ENCODE results near the gene FDXACB1.

DNA sequence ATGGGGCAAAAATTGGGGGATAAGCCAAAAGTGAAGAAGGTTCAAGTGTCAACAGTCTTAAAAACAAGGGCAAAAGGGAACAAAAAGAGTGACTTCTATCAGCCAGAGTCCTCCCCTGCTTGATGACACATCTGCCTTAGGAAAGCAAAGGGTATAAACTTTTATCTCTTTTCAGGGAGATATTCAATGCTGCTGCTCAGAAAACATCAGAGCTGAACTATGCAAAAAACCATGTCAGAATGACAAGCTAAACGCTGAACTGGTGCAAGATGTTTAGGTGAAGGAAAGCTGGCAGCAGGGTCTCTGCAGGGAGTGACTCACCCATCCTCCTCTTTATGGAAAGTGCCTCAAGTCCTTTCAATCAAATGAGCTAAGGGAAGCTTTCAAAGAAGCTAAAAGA is 32.3 kb downstream of the FDXACB1 start:
- TF ChIP-seq, protein P1, sequence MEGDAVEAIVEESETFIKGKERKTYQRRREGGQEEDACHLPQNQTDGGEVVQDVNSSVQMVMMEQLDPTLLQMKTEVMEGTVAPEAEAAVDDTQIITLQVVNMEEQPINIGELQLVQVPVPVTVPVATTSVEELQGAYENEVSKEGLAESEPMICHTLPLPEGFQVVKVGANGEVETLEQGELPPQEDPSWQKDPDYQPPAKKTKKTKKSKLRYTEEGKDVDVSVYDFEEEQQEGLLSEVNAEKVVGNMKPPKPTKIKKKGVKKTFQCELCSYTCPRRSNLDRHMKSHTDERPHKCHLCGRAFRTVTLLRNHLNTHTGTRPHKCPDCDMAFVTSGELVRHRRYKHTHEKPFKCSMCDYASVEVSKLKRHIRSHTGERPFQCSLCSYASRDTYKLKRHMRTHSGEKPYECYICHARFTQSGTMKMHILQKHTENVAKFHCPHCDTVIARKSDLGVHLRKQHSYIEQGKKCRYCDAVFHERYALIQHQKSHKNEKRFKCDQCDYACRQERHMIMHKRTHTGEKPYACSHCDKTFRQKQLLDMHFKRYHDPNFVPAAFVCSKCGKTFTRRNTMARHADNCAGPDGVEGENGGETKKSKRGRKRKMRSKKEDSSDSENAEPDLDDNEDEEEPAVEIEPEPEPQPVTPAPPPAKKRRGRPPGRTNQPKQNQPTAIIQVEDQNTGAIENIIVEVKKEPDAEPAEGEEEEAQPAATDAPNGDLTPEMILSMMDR (IDR thresholded peaks at IDR 0.05; ENCODE audit: borderline replicate concordance, extremely low read depth, low read length, poor library complexity, severe bottlenecking): no peak
- no peak for TF ChIP-seq EZH2 (IDR thresholded peaks at IDR 0.05; ENCODE audit: borderline replicate concordance, low read depth, low read length, severe bottlenecking)
